Bronchial epithelial cell (primary cell): ENCODE data around the gene HAUS7. TPM values are rescaled to one million over a fixed set of nuclear protein-coding genes. Genes with fewer than 3 reads are reported as not detected.

Experiments
- DNase-seq: peaks from one replicate; pipeline ENCODE4 v3.0.0-alpha.2; 2010; ENCODE audit warnings: low read depth
- FAIRE-seq: peaks from 2 replicates; lab custom pipeline; 2011; peaks lifted over from hg19 to GRCh38; lab: Jason Lieb, UNC
- H3K27me3 ChIP-seq: 2 replicates; pipeline ENCODE4 v1.5.1; 2011; ENCODE audit warnings: low read length; ENCODE audit not compliant: control insufficient read depth, insufficient read depth
- H3K36me3 ChIP-seq: 2 replicates; pipeline ENCODE4 v1.5.1; 2011; ENCODE audit warnings: low read length; ENCODE audit not compliant: control insufficient read depth, insufficient read depth
- H3K4me3 ChIP-seq: 2 replicates; pipeline ENCODE4 v1.5.1; 2011; ENCODE audit warnings: mild to moderate bottlenecking, low read depth, low read length, control low read depth
- total RNA-seq: library from RNA; depleted of rRNA; stranded (reverse); fragments of >200 nt; gene quantifications from 2 replicates; pipeline ENCODE4 v1.2.1, GENCODE V29; 2014
- TF ChIP-seq, protein P1 (sequence below): IDR thresholded peaks from 2 replicates; pipeline ENCODE4 v1.5.1; 2011; ENCODE audit warnings: mild to moderate bottlenecking, moderate library complexity, low read length, control low read depth, inconsistent platforms; ENCODE audit not compliant: insufficient read depth, severe bottlenecking

Gene HAUS7
- 7.4 and 10.9 TPM in 2 replicates for total RNA-seq

- DNase-seq (peak; percentile 56), FAIRE-seq (no peak)
- Histone ChIP-seq H3K36me3 (peaks cover 3% of the 10 kb centered on the region), H3K27me3 (no peaks in the 10 kb centered on the region), H3K4me3 (peak within 1 kb of the TSS; percentile 64)
- TF ChIP-seq, protein P1, sequence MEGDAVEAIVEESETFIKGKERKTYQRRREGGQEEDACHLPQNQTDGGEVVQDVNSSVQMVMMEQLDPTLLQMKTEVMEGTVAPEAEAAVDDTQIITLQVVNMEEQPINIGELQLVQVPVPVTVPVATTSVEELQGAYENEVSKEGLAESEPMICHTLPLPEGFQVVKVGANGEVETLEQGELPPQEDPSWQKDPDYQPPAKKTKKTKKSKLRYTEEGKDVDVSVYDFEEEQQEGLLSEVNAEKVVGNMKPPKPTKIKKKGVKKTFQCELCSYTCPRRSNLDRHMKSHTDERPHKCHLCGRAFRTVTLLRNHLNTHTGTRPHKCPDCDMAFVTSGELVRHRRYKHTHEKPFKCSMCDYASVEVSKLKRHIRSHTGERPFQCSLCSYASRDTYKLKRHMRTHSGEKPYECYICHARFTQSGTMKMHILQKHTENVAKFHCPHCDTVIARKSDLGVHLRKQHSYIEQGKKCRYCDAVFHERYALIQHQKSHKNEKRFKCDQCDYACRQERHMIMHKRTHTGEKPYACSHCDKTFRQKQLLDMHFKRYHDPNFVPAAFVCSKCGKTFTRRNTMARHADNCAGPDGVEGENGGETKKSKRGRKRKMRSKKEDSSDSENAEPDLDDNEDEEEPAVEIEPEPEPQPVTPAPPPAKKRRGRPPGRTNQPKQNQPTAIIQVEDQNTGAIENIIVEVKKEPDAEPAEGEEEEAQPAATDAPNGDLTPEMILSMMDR, result peak; percentile 75
Measured at GRCh38 chrX:153470411-153471363, at the start of gene HAUS7. Gene HAUS7 (minus strand): TSS chrX:153470576. CDS start chrX:153470557, 19 bp downstream.

DNA sequence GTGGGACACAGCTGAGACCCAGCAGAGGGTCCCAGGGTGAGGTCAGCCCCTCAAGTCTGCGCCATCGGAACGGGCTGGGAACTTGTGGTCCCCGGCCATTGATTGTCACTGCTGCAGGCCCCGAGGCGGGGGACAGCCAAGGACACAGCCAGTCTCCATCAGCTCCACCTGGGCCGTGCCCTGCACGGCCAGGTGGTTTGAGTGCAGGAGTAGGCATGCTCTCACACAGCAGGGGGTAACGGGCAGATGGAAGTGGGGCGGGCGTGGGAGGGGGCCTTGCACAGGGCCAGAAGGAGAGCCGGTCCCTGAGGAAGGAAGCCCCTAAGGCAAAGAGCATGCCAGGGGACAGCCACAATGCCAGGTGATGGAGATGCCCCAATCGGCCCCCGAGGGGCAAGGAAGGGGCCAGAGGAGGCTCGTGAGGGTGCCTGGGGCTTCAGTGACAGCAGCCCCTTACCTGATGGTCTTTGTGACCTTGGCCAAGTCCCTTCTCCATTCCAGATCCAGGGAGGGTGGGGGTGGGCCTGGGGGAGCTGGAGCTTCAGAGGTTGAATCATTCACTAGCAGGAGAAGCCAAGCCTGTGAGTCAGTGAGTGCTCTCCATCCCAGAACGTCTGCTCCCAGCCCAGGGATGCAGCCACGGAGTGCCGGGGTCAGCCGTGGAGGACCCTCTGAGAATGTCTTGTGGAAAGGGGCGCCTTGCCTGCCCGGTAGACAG is 49.4 kb upstream of the HAUS7 start:
- FAIRE-seq, result no peak
- H3K4me3 ChIP-seq, result no peak overlapping the region
- TF ChIP-seq, protein P1, result no peak
- H3K36me3 ChIP-seq, result no peaks in the 10 kb centered on the region
- H3K27me3 ChIP-seq, result peaks cover 7% of the 10 kb centered on the region
- no peak for DNase-seq

GRCh38 chrX:153517946-153518834 is 47.8 kb upstream of the HAUS7 start:
- DNase-seq (no peak), FAIRE-seq (no peak)
- Histone ChIP-seq H3K36me3 (no peaks in the 10 kb centered on the region), H3K27me3 (peaks cover 7% of the 10 kb centered on the region), H3K4me3 (no peak overlapping the region)
- TF ChIP-seq, protein P1, result no peak

DNA sequence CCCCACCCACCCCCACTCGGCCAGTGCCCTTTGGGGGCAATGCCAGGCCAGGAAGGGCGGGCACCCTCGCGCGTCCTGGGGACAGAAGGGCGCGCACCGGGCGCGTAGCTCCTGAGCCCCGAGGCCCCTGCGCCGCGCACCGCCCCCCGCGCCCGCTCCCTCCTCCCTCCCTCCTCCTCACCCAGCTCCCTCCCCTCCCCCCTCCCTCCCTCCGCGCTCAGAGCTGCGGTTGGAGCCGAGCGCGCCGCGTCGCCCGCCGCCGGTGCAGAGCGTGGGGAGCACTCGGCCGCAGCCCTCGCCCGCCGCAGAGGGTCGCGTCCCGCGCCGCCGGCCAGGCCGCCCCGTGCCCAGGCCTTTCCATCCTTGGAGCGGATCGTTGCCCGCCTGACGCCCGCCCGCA is 47.0 kb upstream of the HAUS7 start, which contains the start of gene ATP2B3:
Gene ATP2B3, plus strand, starts transcription at position 220 of the 400 bp plus-strand sequence. CDS start 18,606 bp downstream, outside the sequence.
- Histone ChIP-seq H3K36me3 (no peaks in the 10 kb centered on the region), H3K4me3 (no peak within 1 kb of the TSS), H3K27me3 (peaks cover 7% of the 10 kb centered on the region)
- TF ChIP-seq, protein P1, result no peak
- no peak for FAIRE-seq
- no peak for DNase-seq

GRCh38 chrX:153516073-153516472 is 45.7 kb upstream of the HAUS7 start:
- TF ChIP-seq, protein P1, result no peak
- Histone ChIP-seq H3K27me3 (peaks cover 7% of the 10 kb centered on the region), H3K4me3 (no peak overlapping the region), H3K36me3 (no peaks in the 10 kb centered on the region)
- FAIRE-seq (peak; percentile 95), DNase-seq (no peak)
